ENCODE measurements around the gene REXO5.
"Not testable (repeated sequence)": the region's sequence is repeated elsewhere in the genome, so short reads cannot be mapped to it uniquely, and the experiment has no call there.

Gene REXO5

DNA sequence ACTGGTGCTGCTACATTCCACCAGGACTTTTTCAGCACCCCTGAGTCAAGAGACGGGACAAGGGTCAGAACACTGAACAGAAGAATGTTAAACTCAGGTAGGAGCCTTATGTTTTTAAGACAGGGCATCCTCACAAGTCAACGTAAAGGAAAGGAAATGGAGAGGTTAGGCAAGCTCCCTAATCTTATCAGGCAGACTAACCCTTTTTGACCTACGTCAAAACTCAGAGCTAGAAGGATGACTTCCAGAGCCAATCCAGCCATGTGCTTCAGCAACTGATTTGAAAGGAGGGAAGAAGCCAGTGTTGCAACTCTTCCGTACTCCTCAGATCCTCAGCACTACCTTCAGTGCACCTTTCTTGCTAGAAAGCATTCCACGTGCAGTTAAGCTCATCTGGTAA lies 46.8 kb downstream of the REXO5 start:
- DNase-seq = no peak

DNA sequence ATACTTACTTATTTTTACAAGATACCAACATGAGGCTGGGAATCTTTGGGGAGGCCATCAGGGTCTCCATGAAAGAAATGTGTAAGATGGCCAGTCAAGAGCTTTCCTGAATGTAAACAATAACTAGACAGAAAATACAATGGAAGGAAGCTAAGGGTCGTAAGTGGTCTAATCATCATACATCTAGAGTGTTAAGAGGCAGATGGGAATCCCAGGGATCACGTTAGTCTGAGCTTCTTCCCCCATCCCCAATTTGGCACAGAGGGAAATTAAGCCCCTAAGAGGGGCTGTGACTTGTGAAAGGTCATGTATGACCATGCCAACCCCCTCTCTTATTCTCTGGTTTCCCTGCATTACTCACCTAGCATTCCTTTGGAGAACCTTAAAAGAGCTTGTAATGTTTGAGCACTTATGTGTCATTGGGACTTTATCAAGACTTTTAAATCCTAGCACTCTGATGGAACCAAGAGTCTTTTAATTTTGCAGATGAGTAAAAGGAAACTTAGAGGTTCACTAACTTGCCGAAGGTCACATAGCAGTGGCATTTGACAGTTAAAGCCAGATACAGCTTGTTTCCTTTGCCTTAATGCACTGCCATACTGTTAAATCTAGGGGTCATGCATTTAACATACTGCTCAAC lies 47.8 kb downstream of the REXO5 start:
- no peak for DNase-seq

DNA sequence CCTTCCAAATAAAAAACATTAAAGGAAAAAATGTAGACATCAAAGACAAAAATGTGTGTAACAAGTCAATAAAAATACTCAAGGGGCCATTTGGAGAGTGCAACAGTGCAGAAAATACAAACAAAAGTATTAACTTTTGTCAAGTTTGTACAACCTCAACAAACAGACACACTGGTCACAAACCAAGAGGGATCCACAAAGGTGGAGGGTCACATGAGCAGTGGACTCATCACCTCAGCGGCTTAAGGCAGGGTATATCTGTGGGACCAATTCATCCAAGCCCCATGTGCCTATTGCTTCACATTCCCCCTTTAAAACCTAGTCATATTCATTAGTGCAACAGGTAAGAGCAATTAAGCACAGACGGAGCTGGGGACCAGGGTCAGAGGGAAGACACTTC lies 48.6 kb downstream of the REXO5 start:
- DNase-seq = no peak

DNA sequence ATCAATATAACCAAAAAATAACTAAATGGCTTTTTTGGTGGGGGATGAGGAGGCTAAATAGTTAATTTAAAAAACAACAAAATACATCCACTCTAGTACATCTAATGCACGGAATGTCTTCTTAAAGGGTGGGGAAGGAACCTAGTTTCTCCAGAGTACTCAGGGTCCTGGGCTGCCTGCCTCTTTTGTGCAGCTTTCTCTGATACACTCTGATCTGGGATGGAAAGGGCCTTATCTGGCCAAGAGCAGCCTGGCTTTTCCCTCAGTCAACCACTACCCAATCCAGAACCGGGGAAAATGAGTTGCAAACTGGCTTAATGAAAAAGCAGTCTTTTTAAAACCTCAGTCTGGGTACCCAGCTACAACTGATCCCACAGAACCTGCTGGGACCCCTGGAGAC lies 51.0 kb downstream of the REXO5 start:
- no peak for DNase-seq

DNA sequence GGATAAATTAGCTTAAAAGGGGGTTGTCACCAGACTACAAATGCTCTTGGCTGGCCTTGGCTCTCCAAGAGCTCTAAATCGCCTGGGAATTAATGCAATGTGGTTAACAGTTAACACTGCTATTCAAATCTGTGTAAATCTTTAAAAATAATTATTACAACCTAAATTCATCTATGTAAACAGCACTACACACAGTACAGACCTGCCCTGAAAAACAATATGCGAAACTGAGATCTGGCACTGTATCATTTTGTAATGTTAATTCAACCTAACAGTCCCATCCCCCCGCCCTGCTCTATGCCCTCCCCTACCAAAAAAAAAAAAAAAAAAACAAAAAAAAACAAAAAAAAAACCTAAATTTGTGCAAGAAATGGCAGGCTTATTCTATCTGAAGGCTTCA lies 52.9 kb downstream of the REXO5 start:
- DNase-seq = no peak

DNA sequence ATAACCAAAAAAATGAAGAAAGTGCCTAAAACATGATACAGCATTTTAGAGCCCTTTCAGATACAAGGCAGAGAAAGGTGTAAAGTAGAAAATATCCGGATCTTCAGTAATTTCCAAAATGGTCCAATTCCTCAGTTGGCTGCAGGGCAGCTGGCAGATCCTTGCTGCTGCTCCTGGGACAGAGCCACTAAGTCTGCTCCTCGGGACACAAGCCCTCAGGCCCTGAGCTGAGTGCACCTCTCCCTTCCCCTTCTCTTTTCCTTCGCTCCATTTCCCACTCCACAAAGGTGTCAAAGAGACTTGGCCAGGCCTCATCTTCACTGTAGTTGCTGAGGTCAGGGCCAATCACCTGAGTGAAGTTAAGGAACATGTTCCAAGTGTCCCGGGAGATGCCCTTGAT lies 53.4 kb downstream of the REXO5 start:
- no peak for DNase-seq

DNA sequence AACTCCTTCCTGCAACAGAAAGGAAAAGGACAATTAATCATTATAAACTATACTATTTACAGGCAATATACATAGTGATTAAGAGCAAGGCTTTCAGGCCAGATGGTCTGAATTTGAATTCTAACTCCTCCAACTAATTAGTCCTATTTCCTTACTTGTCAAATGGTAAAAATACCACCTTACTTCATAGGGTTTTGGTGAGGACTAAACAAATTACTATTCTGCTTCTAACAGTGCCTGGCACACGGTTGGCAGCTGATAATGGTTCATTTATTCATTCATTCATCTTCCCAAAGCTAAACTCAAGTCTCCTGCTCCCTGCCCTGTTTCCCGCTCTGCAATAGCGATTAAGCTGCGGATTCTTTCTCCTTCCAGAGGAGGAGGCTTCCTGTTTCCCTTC lies 54.0 kb downstream of the REXO5 start:
- no peak for DNase-seq

DNA sequence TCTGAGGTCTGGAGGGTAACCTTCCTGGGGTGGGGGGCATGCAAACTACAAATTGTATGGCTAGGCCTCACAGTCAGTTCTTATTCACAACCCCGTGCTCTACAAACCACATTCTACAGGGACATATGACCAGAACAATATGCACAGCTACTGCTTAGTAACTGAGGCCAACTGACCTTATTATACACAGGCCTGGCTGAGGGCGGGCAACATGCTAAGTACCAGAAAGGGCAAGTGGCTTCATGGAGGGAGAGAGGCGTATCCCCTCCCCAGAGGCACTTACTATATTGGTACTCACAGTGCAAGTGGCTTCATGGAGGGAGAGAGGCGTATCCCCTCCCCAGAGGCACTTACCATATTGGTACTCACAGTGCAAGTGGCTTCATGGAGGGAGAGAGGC lies 54.7 kb downstream of the REXO5 start:
- DNase-seq = not testable (repeated sequence)

DNA sequence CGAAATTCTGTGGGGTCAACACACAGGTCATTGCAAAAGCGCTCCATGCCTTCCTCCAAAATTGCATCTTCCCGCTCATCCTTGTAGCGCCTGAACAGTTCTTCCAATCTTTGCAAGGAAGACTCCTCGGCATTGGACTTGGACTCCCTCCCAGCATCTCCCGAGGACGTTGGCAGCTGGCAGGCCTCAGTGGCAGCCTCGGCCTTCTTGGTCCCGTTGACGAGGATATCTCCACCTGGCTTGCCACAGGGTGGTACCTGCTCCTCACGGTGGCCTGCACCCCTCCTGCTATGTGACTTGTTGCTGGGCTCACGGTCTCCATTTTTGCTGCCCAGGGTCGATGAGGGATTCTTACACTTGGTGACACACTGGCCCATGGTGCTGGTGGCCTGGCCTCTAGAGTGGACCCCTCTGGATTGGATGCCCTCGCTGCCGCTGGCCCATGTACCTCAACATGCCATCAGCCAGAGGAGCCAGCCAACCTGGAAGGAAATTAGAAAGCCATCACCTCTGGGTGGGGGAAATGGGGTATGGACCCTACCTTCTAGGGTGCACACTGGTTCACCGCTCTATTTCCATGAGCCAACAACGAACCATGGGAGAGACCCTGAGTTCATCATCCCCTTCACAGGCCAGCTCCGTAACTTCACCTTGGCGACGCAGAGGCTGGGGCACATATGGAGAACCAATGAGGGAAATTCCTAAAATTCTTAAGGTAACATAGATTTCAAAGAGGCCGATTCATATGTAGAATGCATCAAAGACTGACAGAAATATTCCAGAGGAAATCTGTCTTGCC lies 56.0 kb downstream of the REXO5 start:
- no peak for DNase-seq

DNA sequence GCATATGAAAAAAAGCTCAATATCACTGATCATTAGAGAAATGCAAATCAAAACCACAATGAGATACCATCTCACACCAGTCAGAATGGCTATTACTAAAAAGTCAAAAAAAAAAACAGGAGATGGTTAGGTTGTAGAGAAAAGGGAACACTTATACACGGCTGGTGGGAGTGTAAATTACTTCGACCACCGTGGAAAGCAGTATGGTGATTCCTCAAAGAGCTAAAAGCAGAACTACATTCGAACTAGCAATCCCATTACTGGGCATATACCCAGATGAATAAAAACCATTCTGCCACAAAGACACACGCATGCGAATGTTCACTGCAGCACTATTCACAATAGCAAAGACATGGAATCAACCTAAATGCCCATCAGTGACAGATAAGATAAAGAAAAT lies 58.0 kb downstream of the REXO5 start:
- not testable (repeated sequence) for DNase-seq

DNA sequence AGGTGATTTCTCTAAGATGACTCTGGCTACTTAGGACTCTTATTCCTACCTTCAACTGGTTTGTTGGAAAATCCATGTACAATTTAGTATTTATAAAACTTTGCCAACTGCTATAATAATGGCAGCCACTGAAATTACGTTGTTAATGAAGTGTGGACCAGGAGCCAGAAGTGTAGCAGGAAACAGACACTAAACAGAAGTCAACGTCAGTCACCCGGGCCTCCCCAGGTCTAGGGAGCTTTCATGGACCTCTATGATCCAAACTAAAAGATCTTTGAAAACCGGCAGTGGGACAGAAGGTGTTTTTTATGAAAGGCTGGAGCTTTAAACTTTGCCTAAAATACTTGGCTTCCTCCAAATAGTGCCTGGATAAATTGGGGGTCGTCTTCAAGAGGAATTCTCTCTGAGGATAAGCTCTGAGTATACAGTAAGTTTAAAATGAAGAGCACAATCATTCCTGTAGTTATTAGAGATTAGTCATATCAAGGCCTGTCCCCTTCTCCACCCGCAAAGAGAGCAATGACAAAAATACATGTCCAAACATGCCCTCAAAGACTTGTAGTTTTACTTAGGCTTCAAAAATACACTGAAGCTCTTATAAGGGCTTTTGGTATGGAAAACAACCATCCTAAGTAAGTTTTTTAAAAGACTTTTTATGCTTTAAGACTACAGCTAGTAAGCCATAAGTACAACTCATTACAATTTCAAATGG lies 59.2 kb downstream of the REXO5 start:
- DNase-seq = no peak

DNA sequence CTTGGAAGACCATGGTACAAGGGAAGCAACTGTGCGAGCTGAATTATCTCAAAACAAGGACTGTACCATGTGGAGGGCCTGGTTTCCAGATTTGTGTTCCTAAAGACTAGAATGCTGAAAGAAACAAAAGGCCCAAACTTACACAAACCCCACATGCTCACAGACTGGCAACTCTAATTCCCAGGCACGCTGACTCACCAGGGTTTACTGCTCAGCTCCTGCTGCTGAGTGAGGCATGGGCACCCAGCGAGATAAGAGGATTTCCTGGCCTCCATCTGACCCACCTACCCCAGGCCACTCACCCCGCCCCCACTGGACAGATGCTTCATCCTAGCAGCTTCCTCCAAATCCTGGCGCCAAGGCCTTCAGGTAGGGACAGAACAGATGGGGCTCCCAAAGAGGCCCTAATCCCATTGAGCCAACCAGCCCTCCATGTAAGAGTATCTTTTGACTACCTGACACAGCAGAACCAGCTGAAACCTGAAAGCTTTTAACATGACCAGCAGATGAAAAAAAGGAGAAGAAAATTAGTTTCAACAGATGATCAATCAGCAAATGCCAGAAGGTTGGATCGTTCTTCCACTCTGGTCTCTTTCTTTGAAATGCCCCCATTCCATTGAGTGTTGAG lies 59.9 kb downstream of the REXO5 start:
- peak; percentile 4 for DNase-seq

DNA sequence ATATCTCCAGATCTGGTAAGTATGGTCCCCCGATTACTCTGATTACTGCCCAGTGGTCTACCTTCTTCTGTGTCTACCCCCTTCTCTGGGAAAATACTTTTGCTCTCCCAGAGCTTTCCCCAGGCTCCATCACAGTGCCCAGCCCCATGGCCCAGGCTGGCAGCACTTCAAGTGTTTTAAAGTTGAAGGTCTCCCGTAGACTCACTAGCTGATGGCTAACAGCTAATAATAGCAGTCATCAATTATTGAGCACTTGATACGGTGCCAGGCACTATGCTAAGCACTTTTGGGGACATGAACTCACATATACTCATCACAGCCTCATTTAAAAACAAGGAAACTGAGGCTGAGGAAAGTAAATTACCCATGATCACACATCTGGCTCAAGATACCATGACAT lies 60.5 kb downstream of the REXO5 start:
- no peak for DNase-seq

DNA sequence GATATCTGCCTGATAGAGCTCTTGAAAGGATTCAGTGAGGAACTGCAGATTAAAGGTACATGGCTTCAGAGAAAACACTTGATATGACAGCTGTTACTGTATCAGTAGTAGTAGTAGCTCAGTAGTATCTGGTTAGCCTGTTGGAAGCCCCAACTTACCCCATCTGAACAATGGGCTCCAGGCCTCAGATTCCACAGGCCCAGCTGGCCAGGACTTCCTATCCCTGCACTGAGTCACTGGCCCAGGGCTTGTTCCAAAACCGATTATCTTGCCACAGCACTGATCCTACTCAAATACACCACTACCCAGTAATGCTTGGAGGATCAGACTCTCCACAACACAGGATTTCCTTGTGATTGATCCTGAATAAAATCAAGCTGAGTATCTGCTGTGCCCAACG lies 61.3 kb downstream of the REXO5 start:
- no peak for DNase-seq

DNA sequence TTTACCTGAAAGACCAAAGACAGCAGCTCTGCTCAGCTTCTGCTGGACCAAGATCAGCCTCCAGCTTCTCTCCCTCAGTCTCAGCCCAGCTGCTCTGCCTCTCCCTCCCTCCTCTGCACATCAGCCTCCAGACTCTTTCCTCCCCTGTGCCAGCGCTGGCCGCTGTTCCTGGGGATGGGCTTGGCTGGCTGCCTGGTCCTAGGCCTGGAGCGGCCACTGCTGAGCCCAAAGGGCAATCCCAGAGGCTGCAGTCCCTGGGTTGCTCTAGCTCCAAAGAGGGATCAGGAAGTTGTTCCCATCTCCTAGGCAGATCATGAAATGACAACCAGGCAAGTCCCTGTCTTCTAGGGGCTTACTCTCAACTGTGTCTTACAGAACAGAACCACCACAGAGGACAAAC lies 62.6 kb downstream of the REXO5 start:
- no peak for DNase-seq

DNA sequence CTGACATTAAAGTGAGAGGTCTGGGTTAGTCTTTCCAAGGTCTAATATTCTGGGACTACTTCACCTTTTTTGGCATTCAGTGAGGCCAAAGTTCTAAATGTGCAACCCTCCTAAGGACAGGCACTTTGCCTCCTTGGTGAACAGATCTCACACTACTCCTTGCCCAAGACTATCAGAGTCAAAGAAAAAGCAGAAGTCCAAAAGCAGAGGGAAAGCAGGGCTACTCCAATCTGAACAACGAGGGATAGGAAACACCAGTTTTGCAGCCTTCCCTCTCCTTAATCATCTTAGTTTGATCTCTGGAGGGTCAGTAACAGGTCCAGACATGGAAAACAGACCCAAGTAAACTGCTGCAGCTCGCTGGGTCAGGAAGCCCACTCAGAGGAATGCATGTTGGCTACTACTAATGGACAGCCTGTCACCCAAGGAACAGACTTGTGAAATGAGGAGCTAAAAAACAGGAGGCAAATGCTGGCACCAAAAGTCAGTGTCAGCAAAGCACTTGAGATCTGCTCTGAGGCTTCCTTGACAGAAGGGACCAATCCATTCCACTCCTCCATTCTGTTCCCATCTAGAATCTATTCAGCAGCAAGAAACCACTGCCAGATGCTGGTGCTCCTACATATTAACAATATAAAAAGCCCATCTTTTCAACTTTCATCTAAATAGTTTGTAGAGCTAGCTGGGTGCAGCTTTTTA lies 63.9 kb downstream of the REXO5 start:
- DNase-seq = no peak

DNA sequence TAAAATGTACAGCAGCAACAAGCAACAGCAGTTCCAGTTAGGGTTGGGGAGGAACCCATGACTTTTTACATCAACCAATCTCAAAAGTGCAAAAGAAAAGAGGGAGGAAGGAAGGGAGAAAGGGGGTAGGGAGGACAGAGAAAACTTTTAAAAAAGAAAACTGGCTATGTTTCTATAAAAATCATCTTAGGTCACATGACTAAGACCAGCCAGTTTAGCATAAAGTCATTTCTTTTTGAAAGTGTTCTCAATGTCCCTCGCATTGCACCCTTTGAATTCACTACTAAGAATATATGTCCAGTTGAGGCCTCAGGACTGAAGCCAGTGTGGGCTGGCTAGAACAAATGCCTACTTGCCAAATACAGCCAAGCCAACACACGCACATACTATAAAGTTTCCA lies 64.9 kb downstream of the REXO5 start:
- no peak for DNase-seq

DNA sequence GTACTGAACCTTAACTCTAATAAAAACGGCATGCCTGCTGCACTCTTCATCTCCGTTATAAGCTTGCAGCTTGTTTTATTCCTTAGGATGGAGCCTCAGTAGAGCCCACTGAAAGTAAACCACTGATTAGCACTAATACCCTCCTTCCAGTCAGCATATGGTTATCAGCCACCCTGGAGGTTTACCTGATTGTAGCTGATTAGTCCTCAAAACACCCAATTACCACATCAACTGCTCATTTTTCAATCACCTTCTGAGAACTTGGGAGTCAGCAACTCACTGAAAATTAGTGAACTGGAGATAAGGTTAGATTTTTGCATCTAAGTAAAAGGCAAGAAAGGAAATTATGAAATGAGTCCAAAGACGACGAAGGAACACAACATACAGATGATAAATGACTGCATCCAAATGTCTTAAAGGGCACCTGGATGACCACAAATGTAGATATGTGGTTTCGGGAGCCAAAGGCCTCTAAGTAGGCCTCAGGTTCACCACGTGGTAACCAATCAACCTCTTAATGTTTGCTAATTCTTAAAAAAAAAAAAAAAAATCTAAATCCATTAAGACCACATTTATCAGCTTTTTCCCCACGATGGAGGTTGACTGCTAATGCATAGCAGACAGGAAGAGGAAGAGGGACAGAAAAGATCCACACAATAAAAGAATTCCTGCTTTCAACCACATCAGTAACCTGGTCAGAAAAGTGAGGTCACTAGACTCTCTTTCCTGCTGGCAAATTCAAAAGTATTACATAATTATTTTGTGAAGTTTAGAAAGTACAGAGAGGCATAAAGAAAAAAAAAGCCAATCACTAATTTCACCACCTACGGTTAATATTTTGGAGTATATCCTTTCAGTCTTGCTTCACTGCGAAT lies 65.9 kb downstream of the REXO5 start:
- no peak for DNase-seq

DNA sequence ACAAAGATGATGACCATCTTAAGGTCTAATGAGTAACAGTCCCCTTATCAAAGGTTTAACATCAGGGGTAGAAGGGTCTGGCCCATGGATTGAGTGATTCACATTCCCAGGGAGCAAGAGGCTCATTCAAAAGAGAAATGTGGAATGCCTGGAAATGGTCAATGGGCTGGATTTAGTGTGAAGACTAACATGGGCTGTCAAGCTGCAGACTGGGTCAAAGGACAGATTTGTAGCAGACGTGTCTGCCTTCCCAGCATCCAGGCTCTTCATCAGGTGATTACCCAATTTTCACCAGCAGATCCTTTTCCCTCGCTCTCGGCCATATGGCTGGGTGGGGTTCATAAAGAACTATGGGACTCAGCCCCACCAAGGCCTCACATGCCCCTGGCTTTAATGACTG lies 67.0 kb downstream of the REXO5 start:
- DNase-seq = no peak

DNA sequence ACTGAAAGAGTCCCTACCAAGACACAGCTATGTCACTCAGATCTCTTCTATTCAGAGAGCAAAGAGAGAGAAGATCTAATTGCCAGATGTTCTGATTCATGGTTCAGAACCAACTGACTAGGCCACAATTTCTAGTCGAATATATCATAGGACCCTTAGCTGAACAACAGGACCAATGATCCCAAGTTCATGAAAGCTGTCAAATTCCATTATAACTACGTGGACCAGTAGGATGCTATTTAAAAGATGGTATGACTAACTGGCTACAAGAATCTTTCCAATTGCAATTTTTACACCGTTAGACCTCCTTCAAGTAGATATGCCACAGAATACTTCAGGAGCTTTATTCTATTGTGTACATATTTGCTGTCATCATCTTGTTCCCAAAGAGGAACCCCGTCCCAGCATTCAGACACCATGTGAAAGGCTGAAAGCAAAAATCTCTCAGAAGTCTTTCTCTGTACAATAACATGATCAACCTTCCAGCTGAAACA lies 67.8 kb downstream of the REXO5 start:
- no peak for DNase-seq

DNA sequence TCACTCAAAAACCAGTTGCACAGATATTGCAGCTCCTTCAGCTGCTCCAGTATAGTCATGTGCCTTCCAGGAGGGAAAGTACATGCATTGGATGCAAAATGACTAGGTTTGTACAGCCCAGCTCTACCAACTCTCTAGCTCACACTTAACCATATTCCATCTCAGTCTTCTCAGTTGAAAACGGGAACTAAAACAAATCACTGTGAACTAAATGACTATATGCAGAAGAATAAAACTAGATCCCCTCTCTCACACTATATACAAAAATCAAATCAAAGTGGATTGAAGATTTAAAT lies 69.0 kb downstream of the REXO5 start:
- DNase-seq = no peak

DNA sequence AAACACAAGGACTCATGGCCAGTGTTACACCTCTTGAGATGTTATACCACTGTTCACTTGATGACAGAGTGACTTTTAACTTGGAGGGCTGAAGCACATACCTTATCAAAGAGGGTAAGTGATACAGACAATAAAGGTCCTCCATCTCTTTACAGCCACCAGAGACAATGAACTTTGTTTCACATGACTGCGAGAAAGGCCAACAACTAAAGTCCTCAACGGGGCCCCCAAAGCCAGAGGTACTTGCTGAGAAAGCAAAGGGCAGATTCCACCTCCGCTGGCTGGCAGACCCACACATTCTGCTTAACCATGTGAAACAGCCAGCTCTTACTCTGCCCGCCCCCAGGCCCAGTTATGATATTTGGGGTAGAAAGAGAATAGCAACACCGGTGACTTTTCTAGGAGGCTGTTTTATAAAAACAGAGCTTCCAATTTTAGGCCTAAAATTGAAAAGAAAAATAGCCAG lies 72.4 kb downstream of the REXO5 start:
- no peak for DNase-seq

Data from NCI-H146 (cell line).